Type B pancreatic cell (in vitro differentiated cells): ENCODE results near the gene CTSA. TPM values are rescaled to one million over a fixed set of nuclear protein-coding genes. Genes with fewer than 3 reads are reported as not detected.
"Not testable (repeated sequence)": the region's sequence is repeated elsewhere in the genome, so short reads cannot be mapped to it uniquely, and the experiment has no call there.

ENCODE experiments used
- DNase-seq: peaks from one replicate; pipeline ENCODE4 v3.0.0; 2021; ENCODE audit warnings: mixed read lengths; ENCODE audit not compliant: unreplicated experiment; ENCODE audit errors: extremely low spot score
- H3K27ac Mint-ChIP-seq: 2 replicates; pipeline ENCODE4 v1.8.0; 2021; ENCODE audit warnings: mild to moderate bottlenecking, mixed read lengths
- H3K27me3 Mint-ChIP-seq: 2 replicates; pipeline ENCODE4 v1.8.0; 2021; ENCODE audit warnings: mixed read lengths
- H3K36me3 Mint-ChIP-seq: 2 replicates; pipeline ENCODE4 v1.8.0; 2021; ENCODE audit warnings: mixed read lengths
- H3K4me1 Mint-ChIP-seq: one replicate; pipeline ENCODE4 v1.8.0; 2021; ENCODE audit warnings: mixed read lengths; ENCODE audit not compliant: unreplicated experiment
- H3K4me3 Mint-ChIP-seq: 2 replicates; pipeline ENCODE4 v1.8.0; 2021; ENCODE audit warnings: mild to moderate bottlenecking, mixed read lengths
- H3K9me3 Mint-ChIP-seq: 2 replicates; pipeline ENCODE4 v1.8.0; 2021; ENCODE audit warnings: mixed read lengths
- total RNA-seq: library from RNA; stranded (reverse); gene quantifications from 2 replicates; pipeline ENCODE4 v1.2.1, GENCODE V29; 2021; ENCODE audit warnings: low replicate concordance
- TF ChIP-seq, protein P1 (sequence below): fragments of 200-600 bp; sonication (generic); conservative IDR thresholded peaks from 2 replicates; pipeline ENCODE4 v1.5.0; 2021; ENCODE audit warnings: antibody characterized with exemption, mild to moderate bottlenecking

Gene CTSA
- total RNA-seq, 1 donor from 2014 or later, result 142 TPM

DNA sequence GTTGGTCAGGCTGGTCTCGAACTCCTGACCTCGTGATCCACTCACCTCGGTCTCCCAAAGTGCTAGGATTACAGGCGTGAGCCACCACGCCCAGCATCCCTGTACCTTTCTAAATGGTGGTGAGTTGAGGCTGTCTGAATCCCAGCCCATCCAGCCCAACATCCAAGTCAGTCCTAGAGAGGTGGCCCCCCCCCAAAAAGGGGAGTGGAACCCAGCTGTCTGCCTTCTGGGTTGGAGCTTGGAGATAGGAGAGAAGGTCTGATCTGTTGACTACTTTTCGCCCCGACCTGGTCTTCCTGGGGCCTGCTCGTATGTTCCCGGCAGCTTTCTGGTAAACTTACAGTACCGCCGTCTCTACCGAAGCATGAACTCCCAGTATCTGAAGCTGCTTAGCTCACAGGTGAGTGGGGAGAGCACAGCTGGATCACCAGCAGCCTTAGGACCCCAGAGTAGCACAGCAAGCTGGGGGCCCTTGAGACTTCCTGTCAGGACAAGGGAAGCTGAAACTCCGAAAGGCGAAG, 5.6 kb downstream of the CTSA start:
- H3K4me3 Mint-ChIP-seq, result no peak overlapping the region
- no peak overlapping the region for H3K27ac Mint-ChIP-seq
- TF ChIP-seq, protein P1, sequence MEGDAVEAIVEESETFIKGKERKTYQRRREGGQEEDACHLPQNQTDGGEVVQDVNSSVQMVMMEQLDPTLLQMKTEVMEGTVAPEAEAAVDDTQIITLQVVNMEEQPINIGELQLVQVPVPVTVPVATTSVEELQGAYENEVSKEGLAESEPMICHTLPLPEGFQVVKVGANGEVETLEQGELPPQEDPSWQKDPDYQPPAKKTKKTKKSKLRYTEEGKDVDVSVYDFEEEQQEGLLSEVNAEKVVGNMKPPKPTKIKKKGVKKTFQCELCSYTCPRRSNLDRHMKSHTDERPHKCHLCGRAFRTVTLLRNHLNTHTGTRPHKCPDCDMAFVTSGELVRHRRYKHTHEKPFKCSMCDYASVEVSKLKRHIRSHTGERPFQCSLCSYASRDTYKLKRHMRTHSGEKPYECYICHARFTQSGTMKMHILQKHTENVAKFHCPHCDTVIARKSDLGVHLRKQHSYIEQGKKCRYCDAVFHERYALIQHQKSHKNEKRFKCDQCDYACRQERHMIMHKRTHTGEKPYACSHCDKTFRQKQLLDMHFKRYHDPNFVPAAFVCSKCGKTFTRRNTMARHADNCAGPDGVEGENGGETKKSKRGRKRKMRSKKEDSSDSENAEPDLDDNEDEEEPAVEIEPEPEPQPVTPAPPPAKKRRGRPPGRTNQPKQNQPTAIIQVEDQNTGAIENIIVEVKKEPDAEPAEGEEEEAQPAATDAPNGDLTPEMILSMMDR, result no peak
- H3K27me3 Mint-ChIP-seq, result no peaks in the 10 kb centered on the region
- no peak for DNase-seq
- peaks cover 13% of the 10 kb centered on the region for H3K36me3 Mint-ChIP-seq
- no peaks in the 10 kb centered on the region for H3K4me1 Mint-ChIP-seq
- H3K9me3 Mint-ChIP-seq, result no peaks in the 10 kb centered on the region

DNA sequence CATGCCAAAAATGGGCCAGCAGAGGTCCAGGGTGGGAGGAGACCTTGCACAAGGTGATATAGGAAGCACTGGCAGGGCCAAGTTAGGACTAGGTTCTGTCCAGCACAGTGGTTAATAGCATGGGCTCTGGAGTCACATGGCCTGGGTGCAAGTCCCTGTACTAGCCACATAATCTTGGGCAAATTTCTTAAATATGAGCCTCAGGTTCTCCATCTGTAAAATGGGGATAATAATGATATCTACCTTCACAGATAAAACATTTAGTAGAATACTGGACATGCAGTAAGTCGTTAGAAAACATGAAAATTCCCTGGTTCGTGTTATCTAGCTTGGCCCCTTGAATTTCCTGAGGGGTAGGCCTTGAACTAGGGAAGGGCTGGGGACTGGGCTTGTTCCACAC, 6.2 kb downstream of the CTSA start:
- Mint-ChIP-seq H3K9me3 (no peaks in the 10 kb centered on the region), H3K27ac (no peak overlapping the region), H3K36me3 (peaks cover 13% of the 10 kb centered on the region), H3K4me1 (no peaks in the 10 kb centered on the region), H3K27me3 (no peaks in the 10 kb centered on the region), H3K4me3 (no peak overlapping the region)
- no peak for DNase-seq
- TF ChIP-seq, protein P1, result no peak

DNA sequence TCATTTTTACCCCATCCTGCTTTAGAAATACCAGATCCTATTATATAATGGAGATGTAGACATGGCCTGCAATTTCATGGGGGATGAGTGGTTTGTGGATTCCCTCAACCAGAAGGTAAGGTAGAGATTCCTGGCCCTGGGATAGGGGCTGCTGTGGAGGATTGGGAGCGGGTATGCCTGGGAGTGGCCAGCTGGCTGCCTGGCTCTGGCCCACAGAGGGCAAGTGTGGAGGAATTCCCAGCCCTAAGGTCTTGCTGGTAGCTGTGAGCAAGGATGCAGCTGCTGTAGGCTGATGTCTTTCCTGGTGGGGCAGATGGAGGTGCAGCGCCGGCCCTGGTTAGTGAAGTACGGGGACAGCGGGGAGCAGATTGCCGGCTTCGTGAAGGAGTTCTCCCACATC, 6.6 kb downstream of the CTSA start:
- Mint-ChIP-seq H3K4me1 (no peaks in the 10 kb centered on the region), H3K4me3 (no peak overlapping the region)

DNA sequence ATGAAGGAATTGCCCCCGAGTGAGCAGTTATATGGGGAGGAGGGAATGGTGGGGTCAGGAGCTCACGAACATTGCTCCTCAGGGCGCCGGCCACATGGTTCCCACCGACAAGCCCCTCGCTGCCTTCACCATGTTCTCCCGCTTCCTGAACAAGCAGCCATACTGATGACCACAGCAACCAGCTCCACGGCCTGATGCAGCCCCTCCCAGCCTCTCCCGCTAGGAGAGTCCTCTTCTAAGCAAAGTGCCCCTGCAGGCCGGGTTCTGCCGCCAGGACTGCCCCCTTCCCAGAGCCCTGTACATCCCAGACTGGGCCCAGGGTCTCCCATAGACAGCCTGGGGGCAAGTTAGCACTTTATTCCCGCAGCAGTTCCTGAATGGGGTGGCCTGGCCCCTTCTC, 7.2 kb downstream of the CTSA start:
- Mint-ChIP-seq H3K36me3 (peaks cover 13% of the 10 kb centered on the region), H3K4me1 (no peaks in the 10 kb centered on the region), H3K27me3 (no peaks in the 10 kb centered on the region), H3K27ac (no peak overlapping the region), H3K4me3 (no peak overlapping the region), H3K9me3 (no peaks in the 10 kb centered on the region)
- TF ChIP-seq, protein P1, result no peak
- no peak for DNase-seq

More for the DNA sequence above, 6.6 kb downstream of the CTSA start:
- peaks cover 13% of the 10 kb centered on the region for H3K36me3 Mint-ChIP-seq
- TF ChIP-seq, protein P1, result no peak
- no peaks in the 10 kb centered on the region for H3K9me3 Mint-ChIP-seq
- no peak overlapping the region for H3K27ac Mint-ChIP-seq
- no peak for DNase-seq
- no peaks in the 10 kb centered on the region for H3K27me3 Mint-ChIP-seq

GRCh38 chr20:45899046-45899835, 8.1 kb downstream of the CTSA start:
- Mint-ChIP-seq H3K9me3 (no peaks in the 10 kb centered on the region), H3K4me1 (no peaks in the 10 kb centered on the region), H3K27ac (no peak overlapping the region), H3K36me3 (peaks cover 9% of the 10 kb centered on the region), H3K4me3 (no peak overlapping the region), H3K27me3 (no peaks in the 10 kb centered on the region)
- no peak for DNase-seq
- TF ChIP-seq, protein P1, result no peak

DNA sequence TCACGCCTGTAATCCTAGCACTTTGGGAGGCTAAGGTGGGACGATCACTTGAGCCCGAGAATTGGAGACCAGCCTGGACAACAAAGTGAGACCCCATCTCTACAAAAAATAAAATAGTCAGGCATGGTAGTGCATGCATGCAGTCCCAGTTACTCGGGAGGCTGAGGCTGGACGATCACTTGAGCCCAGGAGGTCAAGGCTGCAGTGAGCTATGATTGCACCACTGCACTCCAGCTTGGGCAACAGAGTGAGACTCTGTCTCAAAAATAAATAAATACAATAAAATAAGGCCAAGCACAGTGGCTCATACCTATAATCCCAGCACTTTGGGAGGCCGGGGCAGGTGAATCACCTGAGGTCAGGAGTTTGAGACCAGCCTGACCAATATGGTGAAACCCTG, 10.2 kb downstream of the CTSA start:
- H3K4me1 Mint-ChIP-seq, H3K9me3 Mint-ChIP-seq, H3K27me3 Mint-ChIP-seq, DNase-seq, H3K4me3 Mint-ChIP-seq, H3K36me3 Mint-ChIP-seq, H3K27ac Mint-ChIP-seq: not testable (repeated sequence)
